GM21786 (cell line): ENCODE measurements around the gene ABCF2.

Experiments
- ATAC-seq: cut with Tn5 transposase; IDR thresholded peaks from one replicate; pipeline ENCODE4 v1.9.1; 2021; ENCODE audit not compliant: unreplicated experiment

ABCF2 gene

DNA sequence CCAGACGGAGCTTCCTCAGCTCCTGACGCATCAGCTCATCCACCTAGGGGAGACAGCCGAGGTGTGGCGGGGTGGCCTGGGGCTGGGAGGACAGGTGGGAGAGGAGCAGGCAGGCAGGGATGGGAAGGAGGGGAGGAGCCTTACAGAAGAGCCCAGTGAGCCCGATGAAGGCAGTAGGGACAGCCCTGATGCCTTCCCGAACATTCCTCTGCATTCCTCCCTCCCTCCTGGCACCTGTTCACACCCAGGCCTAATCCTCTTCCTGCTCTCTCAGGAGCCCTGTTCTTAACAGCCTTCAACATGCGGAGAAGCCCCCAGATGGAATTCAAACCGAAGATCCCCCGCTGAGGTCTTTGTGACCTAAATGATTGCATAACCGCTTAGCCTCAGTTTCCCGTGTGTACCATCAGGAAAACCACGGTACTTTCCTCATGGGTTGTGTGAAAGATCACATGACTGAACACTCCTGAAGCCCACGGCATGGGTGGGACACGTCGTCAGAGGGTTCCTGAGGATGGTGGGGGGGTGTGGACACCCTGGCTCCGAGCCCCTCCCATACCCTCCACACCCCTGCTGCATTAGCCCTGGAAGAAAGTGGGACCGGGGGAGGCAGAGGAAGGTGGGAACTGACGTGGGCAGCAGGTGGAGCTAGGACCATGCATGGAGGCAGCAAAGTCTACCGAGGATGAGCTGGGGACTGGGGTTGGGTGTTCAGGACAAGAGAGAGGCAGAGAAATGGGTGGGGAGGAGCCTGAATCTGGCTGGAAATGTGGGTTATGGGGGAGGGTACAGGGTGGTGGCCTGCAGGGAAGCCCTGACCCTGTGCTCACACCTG, 31.2 kb downstream of the ABCF2 start:
- no peak for ATAC-seq

DNA sequence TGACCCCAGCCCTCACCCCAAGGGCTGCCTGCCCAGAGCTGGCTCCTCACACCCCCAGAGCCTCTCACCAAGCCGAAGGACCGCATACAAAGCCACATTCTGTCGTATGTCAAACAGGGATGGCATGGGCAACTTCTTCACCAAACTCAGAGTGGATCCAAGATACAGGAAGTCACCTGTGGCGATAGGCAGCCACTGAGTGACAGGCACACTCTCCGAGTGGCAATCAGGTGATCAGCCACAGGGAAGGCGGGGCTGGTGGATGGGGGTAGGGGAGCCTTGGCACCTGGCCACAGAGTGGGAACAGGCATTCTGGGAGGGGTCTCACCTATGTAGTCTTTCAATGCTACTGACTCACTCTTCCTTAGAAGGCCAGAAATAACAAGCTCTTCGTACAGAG, 32.8 kb downstream of the ABCF2 start:
- no peak for ATAC-seq

DNA sequence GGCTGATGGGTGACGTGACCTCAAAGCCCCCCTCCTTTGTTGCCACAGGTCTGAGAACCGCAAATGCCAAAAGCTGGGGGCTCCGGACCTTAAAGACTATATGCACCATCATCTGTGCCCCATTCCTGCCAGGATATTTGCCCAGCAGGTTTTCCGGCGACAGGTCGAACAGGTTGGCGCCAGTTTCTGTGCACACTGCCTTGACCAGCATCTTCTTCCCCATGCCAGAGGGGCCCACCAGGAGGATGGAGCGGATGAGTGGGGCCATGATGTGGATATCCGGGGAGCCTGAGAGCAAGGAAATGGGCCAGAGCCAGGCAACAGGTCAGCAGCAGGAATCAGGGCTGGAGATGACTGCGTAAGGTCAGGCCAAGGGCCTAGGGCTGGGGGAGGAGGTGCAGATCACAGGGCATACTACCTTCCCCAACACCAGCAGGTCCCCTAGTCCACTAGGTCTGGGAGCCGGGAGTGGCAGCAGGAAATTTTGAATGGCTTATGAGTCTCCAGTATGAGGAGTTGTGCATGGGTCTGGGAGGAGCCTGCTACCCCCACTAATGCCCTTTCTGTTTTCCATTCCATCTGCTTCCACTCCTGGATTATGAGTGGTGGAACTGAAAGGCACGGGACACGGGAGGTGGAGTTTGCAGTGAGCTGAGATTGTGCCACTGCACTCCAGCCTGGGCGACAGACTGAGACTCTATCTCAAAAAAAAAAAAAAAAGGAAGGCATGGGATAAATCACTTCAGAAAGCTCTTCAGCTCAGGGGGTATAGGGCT, 33.6 kb downstream of the ABCF2 start:
- ATAC-seq, result no peak

DNA sequence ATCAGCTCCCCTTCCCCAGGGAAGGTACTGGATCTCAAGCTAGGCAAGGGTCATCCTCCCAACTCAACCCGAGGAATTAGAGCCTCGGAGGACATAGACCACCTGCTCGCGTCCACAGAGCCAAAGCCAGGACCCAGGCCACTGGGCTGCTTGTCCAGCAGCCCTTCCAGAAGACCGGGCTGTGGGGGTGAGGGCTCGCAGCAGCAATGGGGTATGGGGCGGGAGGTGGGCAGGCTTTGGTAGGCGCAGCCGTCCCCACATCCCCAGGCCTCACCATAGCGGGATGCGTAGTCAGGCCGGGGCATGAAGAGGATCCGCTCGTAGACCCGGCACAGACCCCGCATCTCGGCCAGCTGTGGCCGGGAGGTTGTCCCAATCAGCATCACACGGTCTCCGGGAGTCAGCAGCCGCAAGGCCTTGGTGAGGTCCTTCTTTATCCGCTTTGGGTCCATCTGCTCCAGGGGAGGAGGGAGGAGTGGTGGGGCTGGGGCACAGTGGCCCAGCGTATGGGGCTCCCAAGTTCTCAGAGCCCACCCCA, 34.9 kb downstream of the ABCF2 start:
- ATAC-seq, result no peak

GRCh38 chr7:151191544-151191943, 35.5 kb downstream of the ABCF2 start:
- no peak for ATAC-seq

DNA sequence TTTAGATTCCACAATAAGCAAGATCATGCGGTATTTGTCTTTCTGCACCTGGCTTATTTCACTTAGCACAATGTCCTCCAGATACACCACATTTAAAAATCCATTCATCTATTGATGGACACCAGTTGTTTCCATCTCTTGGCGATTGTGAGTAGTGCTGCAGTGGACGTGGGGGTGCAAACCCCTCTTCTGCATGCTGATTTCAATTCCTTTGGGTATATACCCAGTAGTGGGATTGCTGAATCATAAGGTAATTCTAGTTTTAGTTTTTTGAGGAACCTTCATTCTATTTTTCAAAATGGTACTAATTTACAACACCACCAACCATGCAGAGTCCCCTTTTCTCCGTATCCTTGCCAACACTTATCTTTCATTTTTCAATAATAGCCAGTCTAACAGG, 38.0 kb downstream of the ABCF2 start:
- no peak for ATAC-seq

DNA sequence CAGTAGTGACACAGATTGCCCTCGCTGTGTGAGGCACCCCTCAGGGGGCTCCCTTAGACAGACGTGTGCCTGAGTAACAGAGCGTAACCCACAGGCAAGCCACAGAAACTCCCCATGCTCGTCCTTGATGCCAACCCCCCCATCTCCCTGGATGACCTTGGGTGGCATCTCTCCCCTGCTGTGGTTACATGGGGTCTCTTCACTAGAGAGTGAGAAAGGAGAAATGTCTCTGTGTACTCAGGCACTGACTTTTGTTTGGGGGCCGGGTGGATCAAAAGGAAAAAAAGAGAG, 38.8 kb downstream of the ABCF2 start:
- ATAC-seq, result no peak

DNA sequence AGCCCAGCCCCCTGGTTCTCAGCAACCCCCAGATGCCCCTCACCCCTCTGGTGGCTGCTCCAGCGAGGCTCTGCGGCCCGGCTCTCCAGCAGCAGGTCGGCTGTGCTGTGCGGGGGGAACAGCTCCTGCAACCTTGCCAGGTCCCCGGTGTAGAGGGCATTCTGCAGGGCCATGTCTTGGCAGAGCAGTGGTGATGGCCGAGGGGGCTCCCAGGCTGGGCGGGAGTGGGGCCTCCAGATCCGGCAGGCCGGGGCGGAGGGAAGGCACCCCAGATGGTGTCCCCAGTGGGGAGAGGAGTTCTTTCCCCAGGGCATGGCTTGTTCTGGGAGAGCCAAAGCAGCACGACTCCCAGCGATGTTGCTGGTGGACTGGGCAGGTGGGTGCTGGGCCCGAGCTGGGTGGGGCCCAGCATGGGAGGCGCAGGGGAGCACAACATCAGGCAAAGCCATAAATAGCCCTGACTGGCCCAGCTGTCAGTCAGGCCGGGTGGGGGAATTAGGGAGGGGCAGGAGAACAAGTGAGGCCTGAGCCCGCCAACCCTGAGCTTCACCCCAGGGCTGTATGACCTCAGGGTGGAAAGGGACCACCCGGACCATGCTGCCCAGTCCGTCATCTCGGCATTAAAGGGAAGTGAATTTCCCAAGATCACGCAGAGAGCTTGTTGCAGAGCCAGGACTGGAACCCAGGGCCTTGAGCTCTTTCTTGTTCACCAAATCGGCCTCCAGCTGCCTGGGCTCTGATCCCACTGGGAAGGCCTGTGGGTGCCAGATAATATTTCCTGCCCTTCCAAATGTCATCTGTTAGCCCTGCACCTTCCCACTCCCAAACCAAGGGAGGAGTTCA, 39.4 kb downstream of the ABCF2 start:
- ATAC-seq, result no peak

DNA sequence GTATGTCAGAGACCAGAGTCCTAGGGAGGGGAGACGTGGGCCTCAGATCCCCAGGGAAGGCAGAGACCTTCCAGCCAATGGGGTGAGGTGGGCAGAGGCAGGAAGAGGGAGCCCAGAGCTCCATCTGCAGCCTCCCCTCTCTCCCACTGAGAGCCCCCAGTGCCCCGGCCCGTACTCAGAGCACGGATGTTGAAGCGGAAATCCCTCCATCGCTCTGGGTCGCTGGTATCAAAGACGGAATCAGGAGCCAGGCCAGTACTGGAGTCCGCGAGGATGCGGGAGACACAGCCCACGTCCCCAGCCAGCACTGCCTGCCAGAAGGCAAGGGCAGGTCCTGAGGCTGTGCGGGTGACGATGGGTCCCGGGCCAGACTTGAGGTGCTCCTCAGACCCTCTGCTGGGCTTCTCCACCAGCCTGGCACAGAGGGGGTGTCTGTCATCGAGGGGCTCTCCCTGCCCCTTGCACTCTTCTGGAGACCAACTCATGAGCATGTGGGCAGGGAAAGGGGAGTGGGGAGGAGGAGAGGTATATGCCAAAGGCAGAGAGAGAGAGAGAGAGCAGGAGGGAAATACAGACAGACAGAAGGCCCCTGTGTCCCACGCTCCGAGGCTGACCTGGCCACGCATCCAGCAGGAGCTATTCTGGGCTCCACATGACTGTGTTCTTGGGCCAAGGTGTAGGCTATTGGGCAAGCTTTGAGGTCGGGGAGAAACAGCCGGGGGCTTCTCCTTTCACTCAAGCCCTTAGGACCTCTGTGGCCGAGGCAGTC, 40.2 kb downstream of the ABCF2 start, which contains the start of gene ASB10:
Gene ASB10 (minus strand): TSS at position 611 of the 769 bp plus-strand sequence. CDS start 120 bp downstream, at position 491.
- ATAC-seq, result no peak

DNA sequence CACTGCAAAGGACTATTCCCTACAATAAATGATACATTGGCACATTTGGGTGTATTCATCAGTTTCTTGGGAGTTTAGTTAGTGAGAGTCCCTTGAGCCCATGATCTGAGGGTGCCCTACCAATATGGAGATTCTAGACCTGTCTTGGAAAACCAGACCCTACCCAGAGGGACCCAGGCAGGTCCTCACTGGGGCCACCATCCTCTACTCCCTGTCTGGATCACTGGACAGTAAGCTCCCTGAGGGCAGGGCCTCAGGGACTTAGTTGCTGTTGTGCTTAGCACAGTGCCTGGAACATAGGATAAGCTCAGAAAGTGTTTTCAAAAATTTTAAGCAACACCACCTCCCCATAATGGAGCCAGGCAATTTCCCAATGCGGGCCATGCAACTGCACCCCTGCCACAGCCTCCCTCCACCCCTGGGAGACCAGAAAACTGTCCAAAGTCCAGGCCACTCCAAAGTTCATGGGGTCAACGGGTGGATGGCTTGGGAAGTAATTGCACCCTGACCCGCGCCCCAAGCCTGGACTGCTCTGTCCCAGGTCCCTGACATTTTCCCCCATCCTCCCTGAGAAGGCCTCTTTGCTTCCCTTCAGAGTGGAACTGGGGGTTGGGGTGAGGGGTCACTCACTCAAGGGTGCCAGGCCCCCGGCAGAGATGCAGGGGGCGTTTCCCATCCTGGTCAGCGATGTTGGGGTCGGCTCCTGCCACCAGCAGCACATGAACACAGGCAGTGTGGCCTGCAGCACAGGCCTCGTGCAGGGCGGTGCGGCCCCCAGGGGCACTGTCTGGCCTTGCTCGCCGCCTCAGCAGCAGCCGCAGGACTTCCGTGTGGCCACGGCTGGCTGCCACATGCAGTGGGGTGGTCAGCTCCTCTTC, 41.0 kb downstream of the ABCF2 start:
- no peak for ATAC-seq

- ATAC-seq, result no peak
Observed at GRCh38 chr7:151181011-151181431, 46.0 kb downstream of the ABCF2 start.

DNA sequence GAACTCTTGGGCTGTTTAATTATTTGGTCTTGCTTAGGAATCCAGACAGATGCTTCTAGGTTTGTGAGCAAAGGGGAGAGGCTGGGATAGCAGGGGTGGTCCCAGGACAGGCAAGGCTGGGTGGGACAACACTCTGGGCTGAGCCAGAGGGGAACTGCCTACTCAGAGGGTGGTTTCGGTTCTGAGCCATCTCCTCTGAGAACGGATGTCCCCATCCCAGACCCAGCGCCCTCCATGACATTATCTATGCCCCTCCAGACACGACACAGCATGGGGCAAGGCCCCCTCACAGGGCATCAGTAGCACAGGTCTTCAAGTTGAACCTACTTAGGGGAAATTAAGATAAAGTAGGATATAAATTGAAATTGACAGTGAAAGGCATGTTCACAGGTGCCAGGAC, 47.1 kb downstream of the ABCF2 start:
- no peak for ATAC-seq

- ATAC-seq, result no peak
Observed at GRCh38 chr7:151179287-151179860, 47.6 kb downstream of the ABCF2 start.

DNA sequence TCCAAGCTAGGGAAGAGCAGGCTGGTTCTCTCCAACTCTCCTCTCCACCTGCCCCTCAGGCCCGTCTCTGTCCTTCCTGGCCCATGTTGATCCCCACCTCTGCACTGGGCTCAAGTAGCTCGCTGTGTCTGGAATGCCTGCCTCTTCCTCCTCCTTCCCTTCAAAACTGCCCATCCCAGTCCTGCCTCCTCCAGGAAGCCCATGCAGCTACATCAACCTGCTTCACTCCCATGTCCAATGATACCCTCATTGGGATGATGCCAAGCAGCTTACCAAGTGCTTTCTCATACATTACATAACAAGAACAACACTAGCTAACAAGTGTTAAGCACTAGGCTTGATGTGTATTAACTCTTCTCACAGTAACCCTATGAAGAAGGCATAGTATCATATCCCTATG, 48.2 kb downstream of the ABCF2 start:
- no peak for ATAC-seq

GRCh38 chr7:151178236-151178635, 48.8 kb downstream of the ABCF2 start:
- ATAC-seq, result no peak

DNA sequence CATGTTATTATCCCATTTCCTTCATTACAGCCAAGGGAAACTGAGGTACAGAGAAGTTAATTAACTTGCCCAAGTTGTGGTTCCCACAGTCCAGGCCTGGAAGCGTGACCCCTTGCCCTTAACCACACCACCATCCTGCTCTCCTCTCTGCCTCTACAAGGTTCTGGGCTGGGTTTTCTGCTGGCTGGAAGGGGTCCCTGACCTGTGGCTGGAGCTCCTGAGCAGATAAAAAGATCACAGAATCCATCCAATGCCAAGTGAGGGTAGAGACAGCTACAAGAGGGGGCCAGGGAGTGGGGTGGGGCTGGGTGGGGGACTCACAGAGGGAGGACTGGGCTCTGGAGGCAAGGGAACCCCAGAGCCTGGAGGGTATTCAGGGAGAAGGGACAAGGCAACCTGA, 49.7 kb downstream of the ABCF2 start:
- ATAC-seq, result no peak

- no peak for ATAC-seq
Observed at GRCh38 chr7:151176401-151176800, 50.6 kb downstream of the ABCF2 start.

DNA sequence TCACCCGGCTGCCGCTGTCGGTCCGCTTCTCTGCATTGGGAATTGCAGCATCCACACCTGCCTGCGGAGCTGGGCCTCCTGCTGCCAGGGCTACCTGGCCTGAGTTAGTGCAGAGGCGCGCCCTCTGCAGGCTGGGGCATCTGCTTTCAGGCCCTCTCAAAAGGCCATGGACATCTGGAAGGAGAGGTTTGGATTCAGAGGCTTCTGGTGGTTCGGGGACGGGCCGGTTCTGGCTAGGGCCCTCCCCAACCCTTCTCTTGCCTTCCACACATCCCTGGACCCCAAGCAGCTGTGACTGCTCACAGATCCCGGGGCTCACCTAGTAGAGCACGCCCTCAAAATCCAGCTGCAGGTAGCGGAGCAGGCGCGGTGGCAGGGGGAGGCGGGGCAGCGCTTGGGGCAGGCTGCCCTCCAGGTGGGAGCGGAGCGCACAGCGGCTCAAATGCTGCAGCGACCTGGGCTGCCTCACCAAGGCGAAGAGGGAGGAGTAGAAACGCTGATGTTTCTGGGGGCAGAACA, 51.2 kb downstream of the ABCF2 start:
- no peak for ATAC-seq
